Omental fat pad (tissue), 4 donors: Measurements from ENCODE around the gene PROSER2. TPM values are rescaled to one million over a fixed set of nuclear protein-coding genes. Genes with fewer than 3 reads are reported as not detected.

Experiments used
- ATAC-seq: fragments of 150-250 bp; one replicate; pipeline ENCODE4 v1.9.1; 2016; ENCODE audit warnings: mild to moderate bottlenecking, moderate library complexity; ENCODE audit not compliant: low FRiP score
- DNase-seq: peaks from one replicate; pipeline ENCODE4 v3.0.0-alpha.2; 2019; ENCODE audit warnings: low spot score
- CTCF ChIP-seq, 3 donors: fragments of 450-650 bp; IDR thresholded peaks; one replicate each; pipeline ENCODE4 v1.5.1; 2016 to 2017; ENCODE audit warnings: antibody characterized with exemption in 3 of 3, mild to moderate bottlenecking in 3 of 3, moderate library complexity in 2 of 3
- total RNA-seq, 4 donors: library from RNA; depleted of rRNA; stranded (reverse); fragments of >200 nt; gene quantifications; one replicate each; pipeline ENCODE4 v1.1.0, GENCODE V29; 2016

The PROSER2 gene
- total RNA-seq, 4 donors from 2014 or later: 1.1 to 8.2 (median 6.3) TPM

GRCh38 chr10:11906714-11907113 lies 83.6 kb downstream of the PROSER2 start:
- no peak for TF ChIP-seq CTCF (IDR thresholded peaks at IDR 0.05)
- DNase-seq (no peak), ATAC-seq (no peak)

GRCh38 chr10:11907914-11908313 lies 84.8 kb downstream of the PROSER2 start:
- no peak for TF ChIP-seq CTCF (IDR thresholded peaks at IDR 0.05)
- DNase-seq (no peak), ATAC-seq (no peak)

GRCh38 chr10:11908536-11908935 lies 85.4 kb downstream of the PROSER2 start:
- DNase-seq (no peak), ATAC-seq (no peak)
- TF ChIP-seq CTCF (IDR thresholded peaks at IDR 0.05): no peak

GRCh38 chr10:11908991-11909390 lies 85.8 kb downstream of the PROSER2 start:
- DNase-seq (no peak), ATAC-seq (no peak)
- no peak for TF ChIP-seq CTCF (IDR thresholded peaks at IDR 0.05)

- no peak for DNase-seq
- TF ChIP-seq CTCF (IDR thresholded peaks at IDR 0.05): no peak
- no peak for ATAC-seq
Measured at GRCh38 chr10:11909618-11910017, 86.5 kb downstream of the PROSER2 start.

- TF ChIP-seq CTCF (IDR thresholded peaks at IDR 0.05): no peak
- DNase-seq (no peak), ATAC-seq (no peak)
Measured at GRCh38 chr10:11910102-11910501, 86.9 kb downstream of the PROSER2 start.

GRCh38 chr10:11913079-11913641 lies 90.0 kb downstream of the PROSER2 start:
- DNase-seq: no peak
- no peak for TF ChIP-seq CTCF (IDR thresholded peaks at IDR 0.05)
- ATAC-seq: no peak
